Neuronal stem cell (in vitro differentiated cells): ENCODE data around the gene YEATS2.

Source experiments
- DNase-seq: peaks from one replicate; pipeline ENCODE4 v3.0.0-alpha.2; 2013; ENCODE audit warnings: low spot score
- H2AFZ ChIP-seq: one replicate; pipeline ENCODE4 v1.6.1; 2013; ENCODE audit warnings: mild to moderate bottlenecking, low read length, inconsistent platforms
- H2AK5ac ChIP-seq: 2 replicates; pipeline ENCODE4 v1.6.1; 2013; ENCODE audit warnings: low read depth, mild to moderate bottlenecking, inconsistent platforms, low read length, moderate library complexity, mixed read lengths
- H2BK120ac ChIP-seq: 2 replicates; pipeline ENCODE4 v1.6.1; 2013; ENCODE audit warnings: low read depth, mild to moderate bottlenecking, inconsistent platforms, low read length, moderate library complexity, mixed read lengths
- H2BK12ac ChIP-seq: one replicate; pipeline ENCODE4 v1.6.1; 2013; ENCODE audit warnings: low read length, inconsistent platforms
- H2BK15ac ChIP-seq: 2 replicates; pipeline ENCODE4 v1.6.1; 2013; ENCODE audit warnings: mild to moderate bottlenecking, low read length, inconsistent platforms, mixed read lengths
- H2BK5ac ChIP-seq: one replicate; pipeline ENCODE4 v1.6.1; 2013; ENCODE audit warnings: inconsistent platforms, mild to moderate bottlenecking, low read length, moderate library complexity
- H3K14ac ChIP-seq: one replicate; pipeline ENCODE4 v1.6.1; 2013; ENCODE audit warnings: low read length, inconsistent platforms
- H3K18ac ChIP-seq: 2 replicates; pipeline ENCODE4 v1.6.1; 2013; ENCODE audit warnings: low read length, inconsistent platforms
- H3K23ac ChIP-seq: 2 replicates; pipeline ENCODE4 v1.6.1; 2013; ENCODE audit warnings: low read depth, mild to moderate bottlenecking, mixed read lengths, low read length, inconsistent platforms; ENCODE audit not compliant: poor library complexity
- H3K27ac ChIP-seq: replicated peaks from 3 replicates; pipeline ENCODE4 v1.5.1; 2013; ENCODE audit warnings: low read length, inconsistent platforms
- H3K27me3 ChIP-seq, 3 experiments: 2 replicates each; pipeline ENCODE4 v1.6.1; 2013; ENCODE audit warnings: low read length in 3 of 3, mild to moderate bottlenecking in 2 of 3, inconsistent platforms in 1 of 3, low read depth in 1 of 3, mixed read lengths in 1 of 3, moderate library complexity in 1 of 3; ENCODE audit not compliant: control insufficient read depth in 3 of 3, insufficient read depth in 3 of 3
- H3K36me3 ChIP-seq, 2 donors: replicated peaks in 1 of 2; 2 replicates each; pipeline ENCODE4 v1.6.1; 2013; ENCODE audit warnings: low read length in 2 of 2; ENCODE audit not compliant: control insufficient read depth in 2 of 2, insufficient read depth in 2 of 2
- H3K4ac ChIP-seq: 2 replicates; pipeline ENCODE4 v1.6.1; 2013; ENCODE audit warnings: inconsistent platforms, mild to moderate bottlenecking, low read length, moderate library complexity
- H3K4me1 ChIP-seq, 2 donors: 1 replicate in 1 of 2; 2 replicates in 1 of 2; pipeline ENCODE4 v1.6.1; 2013; ENCODE audit warnings: low read length in 2 of 2, low read depth in 1 of 2; ENCODE audit not compliant: control insufficient read depth in 2 of 2, insufficient read depth in 1 of 2
- H3K4me2 ChIP-seq: one replicate; pipeline ENCODE4 v1.6.1; 2013; ENCODE audit warnings: mild to moderate bottlenecking, low read length, inconsistent platforms; ENCODE audit not compliant: insufficient read depth, poor library complexity, severe bottlenecking
- H3K4me3 ChIP-seq, 2 donors: 2 replicates each; pipeline ENCODE4 v1.5.1; 2013; ENCODE audit warnings: low read length in 2 of 2, mild to moderate bottlenecking in 2 of 2, inconsistent platforms in 1 of 2, moderate library complexity in 1 of 2
- H3K79me1 ChIP-seq: one replicate; pipeline ENCODE4 v1.6.1; 2013; ENCODE audit warnings: low read depth, mild to moderate bottlenecking, inconsistent platforms, low read length, moderate library complexity
- H3K9ac ChIP-seq: one replicate; pipeline ENCODE4 v1.6.1; 2013; ENCODE audit warnings: mild to moderate bottlenecking, low read depth, low read length, inconsistent platforms; ENCODE audit not compliant: poor library complexity
- H3K9me3 ChIP-seq, 2 donors: replicated peaks in 1 of 2; 2 replicates each; pipeline versions ENCODE3 to v1.6.1; 2013; ENCODE audit warnings: low read length in 2 of 2, mild to moderate bottlenecking in 2 of 2, inconsistent platforms in 1 of 2, low read depth in 1 of 2, mixed read lengths in 1 of 2, moderate library complexity in 1 of 2; ENCODE audit not compliant: control insufficient read depth in 2 of 2, insufficient read depth in 1 of 2
- H4K8ac ChIP-seq: one replicate; pipeline ENCODE4 v1.6.1; 2013; ENCODE audit warnings: low read depth, mild to moderate bottlenecking, inconsistent platforms, low read length, moderate library complexity
- H4K91ac ChIP-seq: one replicate; pipeline ENCODE4 v1.6.1; 2013; ENCODE audit warnings: low read length, low read depth, mild to moderate bottlenecking, inconsistent platforms; ENCODE audit not compliant: poor library complexity
- WGBS, 2 donors: extraction: QIAGEN DNeasy Blood & Tissue Kit; methylation state at CpG; one replicate each; pipeline ENCODE4 v1.1.7; 2013; ENCODE audit warnings: missing lambda C conversion rate in 2 of 2, mixed read lengths in 1 of 2; ENCODE audit not compliant: insufficient read length in 2 of 2, insufficient replicate concordance in 1 of 2; ENCODE audit errors: extremely low coverage in 2 of 2; 5-methylcytosine and 5-hydroxymethylcytosine counted together

Gene YEATS2

GRCh38 chr3:183816681-183817510 lies 119.3 kb downstream of the YEATS2 start:
- Histone ChIP-seq H2BK5ac (no peak overlapping the region), H2AK5ac (no peak overlapping the region), H3K9me3 (peaks cover 0 to 2% of the 10 kb centered on the region in 2 donors), H3K4me3 (peak overlapping the region in 1 of 2 donors; percentile 13), H3K79me1 (no peaks in the 10 kb centered on the region), H3K4me1 (peaks cover 0 to 1% of the 10 kb centered on the region in 2 donors), H4K91ac (no peak overlapping the region), H2BK12ac (no peak overlapping the region), H2BK120ac (no peak overlapping the region), H3K36me3 (peaks cover 0 to 48% of the 10 kb centered on the region in 2 donors), H3K23ac (no peak overlapping the region), H3K4me2 (no peak overlapping the region), H3K4ac (no peak overlapping the region), H3K27ac (no peak overlapping the region), H2BK15ac (no peak overlapping the region), H3K18ac (no peak overlapping the region), H4K8ac (no peak overlapping the region), H2AFZ (no peak overlapping the region), H3K27me3 (no peaks in the 10 kb centered on the region), H3K9ac (no peak overlapping the region), H3K14ac (no peak overlapping the region)
- no peak for DNase-seq
- no CpG with 5 or more reads among the region's 20 CpGs for WGBS, 2 donors

DNA sequence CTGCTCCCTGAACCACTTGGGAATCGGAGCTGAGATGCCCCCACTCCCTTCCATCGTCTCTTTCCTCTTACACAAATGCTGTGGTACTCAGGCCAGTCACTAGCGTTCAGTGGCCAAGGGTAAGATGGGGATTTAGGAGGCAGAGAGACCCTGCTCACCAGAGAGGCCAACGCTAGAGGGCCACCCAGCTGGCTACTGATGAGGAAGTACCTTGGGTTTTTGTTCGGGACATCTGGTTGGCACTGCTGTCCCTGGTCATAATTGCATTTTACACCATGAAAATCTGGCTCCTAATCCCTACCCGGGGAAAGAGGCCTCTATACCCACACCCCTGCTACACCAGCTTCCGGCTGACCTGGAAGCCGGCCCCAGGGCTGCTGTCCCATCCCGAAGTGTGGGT lies 120.0 kb downstream of the YEATS2 start:
- H2BK120ac ChIP-seq = no peak overlapping the region
- H3K27me3 ChIP-seq = no peaks in the 10 kb centered on the region
- no peak overlapping the region for H2AK5ac ChIP-seq
- no peak overlapping the region for H4K8ac ChIP-seq
- H3K23ac ChIP-seq = peak overlapping the region; percentile 89
- no peak overlapping the region for H2AFZ ChIP-seq
- no peak for DNase-seq
- H2BK12ac ChIP-seq = no peak overlapping the region
- no peak overlapping the region for H3K18ac ChIP-seq
- no peaks in the 10 kb centered on the region for H3K79me1 ChIP-seq
- peaks cover 0 to 4% of the 10 kb centered on the region in 2 donors for H3K4me1 ChIP-seq
- no peak overlapping the region for H2BK15ac ChIP-seq
- no peak overlapping the region for H3K4me2 ChIP-seq
- peaks cover 0 to 41% of the 10 kb centered on the region in 2 donors for H3K36me3 ChIP-seq
- H4K91ac ChIP-seq = no peak overlapping the region
- no peak overlapping the region for H3K4me3 ChIP-seq
- H3K9ac ChIP-seq = no peak overlapping the region
- no peak overlapping the region for H3K27ac ChIP-seq
- no peak overlapping the region for H3K4ac ChIP-seq
- H3K9me3 ChIP-seq = peaks cover 0 to 2% of the 10 kb centered on the region in 2 donors
- H2BK5ac ChIP-seq = no peak overlapping the region
- WGBS, 2 donors = no CpG with 5 or more reads among the region's 9 CpGs
- H3K14ac ChIP-seq = no peak overlapping the region

- no peak overlapping the region for H3K14ac ChIP-seq
- WGBS, 2 donors = no CpG with 5 or more reads among the region's 14 CpGs
- H3K4me2 ChIP-seq = no peak overlapping the region
- H3K4me3 ChIP-seq = no peak overlapping the region
- H3K9ac ChIP-seq = no peak overlapping the region
- no peak for DNase-seq
- H3K9me3 ChIP-seq = peaks cover 0 to 2% of the 10 kb centered on the region in 2 donors
- no peak overlapping the region for H2BK15ac ChIP-seq
- H2AK5ac ChIP-seq = no peak overlapping the region
- H2BK12ac ChIP-seq = no peak overlapping the region
- H3K27me3 ChIP-seq = no peaks in the 10 kb centered on the region
- no peak overlapping the region for H3K4ac ChIP-seq
- peak overlapping the region; percentile 21 for H3K27ac ChIP-seq
- H2AFZ ChIP-seq = no peak overlapping the region
- no peak overlapping the region for H4K8ac ChIP-seq
- no peak overlapping the region for H2BK5ac ChIP-seq
- no peaks in the 10 kb centered on the region for H3K79me1 ChIP-seq
- H3K23ac ChIP-seq = peak overlapping the region; percentile 37
- no peak overlapping the region for H4K91ac ChIP-seq
- H3K36me3 ChIP-seq = peaks cover 0 to 36% of the 10 kb centered on the region in 2 donors
- peaks cover 0 to 5% of the 10 kb centered on the region in 2 donors for H3K4me1 ChIP-seq
- peak overlapping the region; percentile 67 for H3K18ac ChIP-seq
- no peak overlapping the region for H2BK120ac ChIP-seq
Observed at GRCh38 chr3:183818041-183818620, 120.5 kb downstream of the YEATS2 start.
